K562 treated with DMSO at 1 percent for 12 hours (cell line): ENCODE data around the gene RTN4R. TPM values are rescaled to one million over a fixed set of nuclear protein-coding genes. Genes with fewer than 3 reads are reported as not detected.

Source experiments
- total RNA-seq: library from RNA; unstranded; fragments of 300-600 nt; gene quantifications from 2 replicates; pipeline ENCODE4 v1.2.3, GENCODE V29; 2022; ENCODE audit not compliant: insufficient read depth

Gene RTN4R
- 6.6 and 12.2 TPM in 2 replicates for total RNA-seq

GRCh38 chr22:20268279-20269012, at the start of gene RTN4R:
RTN4R (minus strand) TSS chr22:20268318; CDS start chr22:20268092, 226 bp downstream.

Other genes with a start within 250 kb of the RTN4R start
- 60.8 and 93.3 TPM in 2 replicates for gene TANGO2, start 247.2 kb downstream of the RTN4R start, total RNA-seq
- 27.4 and 74.7 TPM in 2 replicates for gene DGCR8, start 188.1 kb downstream of the RTN4R start, total RNA-seq
- gene RANBP1, start 152.2 kb downstream of the RTN4R start, total RNA-seq, result 600 and 726 TPM in 2 replicates
- 99.2 and 116 TPM in 2 replicates for gene TRMT2A, start 151.1 kb downstream of the RTN4R start, total RNA-seq
- 21.3 and 42.4 TPM in 2 replicates for gene ZDHHC8, start 136.5 kb downstream of the RTN4R start, total RNA-seq
- not detected in 2 replicates for gene CCDC188, start 117.3 kb downstream of the RTN4R start, total RNA-seq
- 276 and 390 TPM in 2 replicates for gene DGCR6L, start 51.7 kb upstream of the RTN4R start, total RNA-seq
- gene ZNF74, start 125.8 kb upstream of the RTN4R start, total RNA-seq, result 28.2 and 47.8 TPM in 2 replicates
- 5.5 and 6.5 TPM in 2 replicates for gene SCARF2, start 169.5 kb upstream of the RTN4R start, total RNA-seq
- gene KLHL22, start 227.5 kb upstream of the RTN4R start, total RNA-seq, result 30.6 and 47.1 TPM in 2 replicates
- 195 and 320 TPM in 2 replicates for gene MED15, start 239.3 kb upstream of the RTN4R start, total RNA-seq